Measurements from ENCODE around the gene MUL1. TPM values are rescaled to one million over a fixed set of nuclear protein-coding genes. Genes with fewer than 3 reads are reported as not detected.
"Not testable (repeated sequence)": the region's sequence is repeated elsewhere in the genome, so short reads cannot be mapped to it uniquely, and the experiment has no call there.

MUL1 gene
- total and polyA plus RNA-seq, 8 donors, result 3.5 to 16.5 (median 11.8) TPM

DNA sequence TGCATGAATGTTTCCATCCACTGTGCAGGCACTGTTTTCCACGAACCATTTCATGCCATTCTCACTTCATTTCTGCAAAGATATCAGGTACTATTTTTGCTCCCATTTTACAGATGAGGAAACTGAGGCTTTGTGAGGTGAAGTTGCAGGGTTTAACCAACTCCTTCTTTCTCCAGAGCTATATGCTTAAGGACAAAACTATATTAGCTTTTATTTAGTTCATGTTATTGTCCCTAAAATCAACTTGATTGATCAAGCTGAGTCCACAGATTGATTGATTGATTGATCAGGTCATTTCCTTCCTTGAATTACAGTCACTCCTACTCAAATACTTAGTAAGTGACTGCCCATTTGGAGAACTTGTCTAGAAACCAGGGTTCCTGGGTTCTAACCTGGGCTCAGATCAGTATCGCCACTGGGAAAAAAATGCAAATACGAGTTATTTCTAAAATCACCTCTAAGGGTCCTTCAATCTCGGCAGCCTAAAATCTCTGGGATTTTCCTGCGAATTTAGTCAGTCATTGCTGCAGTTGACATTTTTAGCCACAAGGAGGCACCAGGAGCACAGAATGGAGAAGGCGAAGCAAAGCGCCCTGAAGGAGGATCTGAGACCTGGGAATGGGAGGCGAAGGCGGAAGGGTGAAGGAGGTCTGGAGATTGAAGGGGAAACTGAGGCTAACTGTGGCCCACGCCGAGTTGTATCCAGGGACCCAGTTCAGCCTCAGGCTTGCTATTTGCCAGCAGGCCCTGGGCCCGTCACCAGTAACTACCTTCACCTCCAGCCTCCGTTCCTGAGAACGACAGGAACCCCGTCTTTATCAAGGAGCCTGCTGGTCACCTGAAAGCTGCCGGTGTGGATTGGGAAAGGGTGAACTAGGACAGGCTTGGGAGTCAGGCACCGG lies 14.3 kb upstream of the MUL1 start:
- WGBS, 2 donors, result 8 to 15% methylated on average over 17 of the region's 17 CpGs
- Histone ChIP-seq H3K36me3 (no peaks in the 10 kb centered on the region), H3K4me3 (peak overlapping the region in 2 of 4 donors; percentile 18 to 20), H3K4me1 (no peaks in the 10 kb centered on the region), H3K9me3 (no peaks in the 10 kb centered on the region), H3K27ac (no peak overlapping the region), H3K27me3 (peaks cover 0 to 5% (median 0%) of the 10 kb centered on the region in 4 donors)
- peak; percentile 56 to 84 (median 69) for DNase-seq
- TF ChIP-seq, protein P1, sequence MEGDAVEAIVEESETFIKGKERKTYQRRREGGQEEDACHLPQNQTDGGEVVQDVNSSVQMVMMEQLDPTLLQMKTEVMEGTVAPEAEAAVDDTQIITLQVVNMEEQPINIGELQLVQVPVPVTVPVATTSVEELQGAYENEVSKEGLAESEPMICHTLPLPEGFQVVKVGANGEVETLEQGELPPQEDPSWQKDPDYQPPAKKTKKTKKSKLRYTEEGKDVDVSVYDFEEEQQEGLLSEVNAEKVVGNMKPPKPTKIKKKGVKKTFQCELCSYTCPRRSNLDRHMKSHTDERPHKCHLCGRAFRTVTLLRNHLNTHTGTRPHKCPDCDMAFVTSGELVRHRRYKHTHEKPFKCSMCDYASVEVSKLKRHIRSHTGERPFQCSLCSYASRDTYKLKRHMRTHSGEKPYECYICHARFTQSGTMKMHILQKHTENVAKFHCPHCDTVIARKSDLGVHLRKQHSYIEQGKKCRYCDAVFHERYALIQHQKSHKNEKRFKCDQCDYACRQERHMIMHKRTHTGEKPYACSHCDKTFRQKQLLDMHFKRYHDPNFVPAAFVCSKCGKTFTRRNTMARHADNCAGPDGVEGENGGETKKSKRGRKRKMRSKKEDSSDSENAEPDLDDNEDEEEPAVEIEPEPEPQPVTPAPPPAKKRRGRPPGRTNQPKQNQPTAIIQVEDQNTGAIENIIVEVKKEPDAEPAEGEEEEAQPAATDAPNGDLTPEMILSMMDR (IDR thresholded peaks at IDR 0.05), result peak; percentile 72 to 85 (median 79)
- no peak for FAIRE-seq
- ATAC-seq, result peak; percentile 77 to 98 (median 96)
- intact Hi-C loops (cut with DNase I), result loop anchor here in 1 of 3 donors (10.0 kb wide), 1 partner anchor 113 kb away; the partner anchor contains the start of gene PINK1

DNA sequence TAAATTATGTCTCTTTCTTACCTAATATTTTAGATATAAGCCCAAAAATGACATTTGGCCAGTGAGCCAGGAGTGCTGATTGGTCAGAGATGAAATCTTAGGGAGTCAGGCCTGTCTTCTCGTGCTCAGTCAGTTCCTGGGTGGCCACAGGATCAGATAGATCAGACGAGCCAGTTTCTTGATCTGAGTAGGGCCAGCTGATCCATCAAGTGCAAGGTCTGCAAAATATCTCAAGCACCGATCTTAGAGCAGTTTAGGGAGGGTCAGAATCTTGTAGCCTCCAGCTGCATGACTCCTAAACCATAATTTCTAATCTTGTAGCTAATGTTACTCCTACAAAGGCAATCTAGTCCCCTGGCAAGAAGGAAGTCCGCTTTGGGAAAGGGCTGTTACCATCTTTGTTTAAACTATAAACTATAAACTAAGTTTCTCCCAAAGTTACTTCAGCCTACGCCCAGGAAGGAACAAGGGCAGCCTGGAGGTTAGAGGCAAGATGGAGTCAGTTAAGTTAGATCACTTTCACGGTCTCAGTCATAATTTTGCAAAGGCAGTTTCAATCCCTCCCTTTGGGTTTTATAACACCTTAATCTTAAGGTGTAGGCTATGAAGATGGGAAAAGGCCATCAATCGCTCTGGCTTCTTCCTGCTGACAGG lies 11.8 kb upstream of the MUL1 start:
- H3K27me3 ChIP-seq, H3K9me3 ChIP-seq, ATAC-seq, H3K4me1 ChIP-seq, H3K36me3 ChIP-seq, DNase-seq, FAIRE-seq, H3K27ac ChIP-seq, H3K4me3 ChIP-seq: not testable (repeated sequence)
- intact Hi-C loops (cut with DNase I), result loop anchor here in 1 of 3 donors (10.0 kb wide), 1 partner anchor 115 kb away; the partner anchor contains the start of gene PINK1
- WGBS, 2 donors, result 44% methylated on average over 7 of the region's 7 CpGs

DNA sequence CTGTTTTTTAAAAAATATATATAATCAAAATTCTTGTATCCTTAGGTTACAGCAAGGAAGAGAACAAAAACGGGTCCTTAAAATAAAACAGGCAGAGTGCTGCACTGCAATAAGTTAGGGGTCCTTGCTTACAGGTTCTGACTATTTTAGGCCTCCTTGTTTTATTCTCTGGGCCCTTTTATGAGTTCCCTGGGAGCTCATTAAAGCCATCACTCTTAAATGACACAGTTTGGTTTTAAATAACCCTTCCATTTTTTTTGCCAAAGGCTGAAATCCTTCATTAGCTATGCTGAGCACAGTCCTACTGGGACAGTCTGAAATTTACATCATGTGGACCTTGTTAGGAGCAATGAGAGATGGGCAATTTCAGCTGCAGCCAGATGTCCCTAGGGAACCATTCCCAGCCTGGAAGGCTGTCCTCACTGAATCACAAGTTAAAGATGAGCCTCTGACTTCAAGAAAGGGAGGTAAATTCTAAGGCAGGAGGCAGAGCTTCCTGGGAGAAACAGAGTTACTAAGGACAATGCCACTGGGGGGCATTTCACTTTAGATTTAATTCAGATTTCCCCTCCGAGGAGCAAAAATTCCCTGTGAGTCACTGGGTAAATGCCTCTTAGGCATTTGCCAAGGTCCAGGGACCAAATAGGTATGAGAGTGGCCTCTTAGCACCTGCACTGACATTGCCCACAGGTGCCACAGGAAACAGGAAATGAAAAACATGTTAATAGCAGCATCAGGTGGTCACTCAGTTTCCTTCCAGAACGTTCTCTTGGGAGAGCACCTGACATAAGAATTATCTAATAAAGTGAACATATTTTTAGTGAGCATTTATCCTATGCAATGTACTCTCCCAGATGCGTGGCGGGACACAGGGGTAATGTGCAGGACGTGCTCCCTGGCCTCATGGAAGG lies 3.8 kb upstream of the MUL1 start:
- Histone ChIP-seq H3K36me3 (no peaks in the 10 kb centered on the region), H3K4me3 (no peak overlapping the region), H3K27me3 (no peaks in the 10 kb centered on the region), H3K9me3 (no peaks in the 10 kb centered on the region), H3K27ac (no peak overlapping the region), H3K4me1 (peaks cover 0 to 5% (median 4%) of the 10 kb centered on the region in 3 donors)
- DNase-seq, result no peak
- TF ChIP-seq, protein P1 (IDR thresholded peaks at IDR 0.05), result no peak
- 43 to 50% methylated on average over 6 of the region's 6 CpGs for WGBS, 2 donors
- intact Hi-C loops (cut with DNase I), result no loop called here
- FAIRE-seq, result no peak
- ATAC-seq, result no peak

DNA sequence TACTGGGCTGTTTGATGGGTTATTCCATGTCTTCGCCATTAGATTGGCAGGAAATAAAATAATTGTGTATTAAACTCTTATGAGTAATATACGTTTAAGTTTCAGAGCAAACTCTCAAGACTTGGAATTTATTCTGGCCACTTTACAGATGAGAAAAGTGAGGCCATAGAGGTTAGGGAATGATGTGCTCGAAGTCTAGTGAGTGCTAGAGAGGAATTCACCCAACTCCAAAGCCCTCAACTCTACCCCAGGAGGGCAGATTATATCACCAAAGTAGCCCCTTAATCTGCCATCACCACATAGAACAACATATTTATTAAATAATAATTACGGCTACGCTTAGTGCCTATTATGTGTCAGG lies 440 bp upstream of the MUL1 start:
- intact Hi-C loops (cut with DNase I), result no loop called here
- 61 to 62% methylated on average over 5 of the region's 5 CpGs for WGBS, 2 donors
- peak overlapping the region; percentile 89 to 99 (median 96) for H3K4me3 ChIP-seq
- H3K4me1 ChIP-seq, result peaks cover 0 to 15% (median 8%) of the 10 kb centered on the region in 3 donors
- H3K9me3 ChIP-seq, result no peaks in the 10 kb centered on the region
- no peak for ATAC-seq
- peak overlapping the region; percentile 48 to 63 (median 56) for H3K27ac ChIP-seq
- TF ChIP-seq, protein P1 (IDR thresholded peaks at IDR 0.05), result no peak
- H3K27me3 ChIP-seq, result no peaks in the 10 kb centered on the region
- no peak for FAIRE-seq
- no peak for DNase-seq
- H3K36me3 ChIP-seq, result no peaks in the 10 kb centered on the region

DNA sequence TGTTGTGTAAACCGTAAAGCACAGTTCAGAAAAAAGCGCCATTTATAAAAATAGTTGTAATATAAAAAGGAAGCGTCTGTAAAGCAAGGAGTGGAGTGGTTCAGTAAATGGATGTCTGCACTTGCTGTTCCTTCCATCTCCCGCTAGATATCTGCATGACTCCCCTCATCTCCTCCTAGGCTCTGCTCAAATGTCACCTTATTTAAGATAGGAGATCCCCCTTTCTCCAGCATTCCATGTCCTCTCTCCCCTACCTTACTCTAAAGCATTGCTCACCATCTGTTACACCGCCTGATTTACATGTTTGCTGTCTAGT lies 745 bp downstream of the MUL1 start:
- H3K9me3 ChIP-seq, result no peaks in the 10 kb centered on the region
- peaks cover 0 to 1% (median 0%) of the 10 kb centered on the region in 3 donors for H3K36me3 ChIP-seq
- TF ChIP-seq, protein P1 (IDR thresholded peaks at IDR 0.05), result no peak
- peaks cover 0 to 15% (median 8%) of the 10 kb centered on the region in 3 donors for H3K4me1 ChIP-seq
- DNase-seq (no peak), FAIRE-seq (no peak), ATAC-seq (peak in 2 of 4 donors; percentile 2 to 5)
- H3K4me3 ChIP-seq, result peak overlapping the region; percentile 89 to 99 (median 96)
- no peak overlapping the region for H3K27ac ChIP-seq
- H3K27me3 ChIP-seq, result no peaks in the 10 kb centered on the region
- intact Hi-C loops (cut with DNase I), result no loop called here
- 22 to 32% methylated on average over 5 of the region's 5 CpGs for whole genome bisulfite sequencing, 2 donors
